Caco-2 (cell line): ENCODE data around the gene SORCS2. TPM values are rescaled to one million over a fixed set of nuclear protein-coding genes. Genes with fewer than 3 reads are reported as not detected.

Source experiments
- BruUV-seq: library from RNA; stranded (reverse); fragments of 400-500 nt; replicated peaks from 2 replicates; lab custom pipeline; 2021; lab: Mats Ljungman, UMichigan
- CTCF ChIA-PET: fragments of 300-600 bp; sonication (Branson Sonifier 250); formaldehyde crosslinking; loops from one replicate; lab custom pipeline; 2022; ENCODE audit warnings: antibody characterized with exemption; lab: Charles Lee
- POLR2A ChIA-PET: fragments of 300-600 bp; sonication (Branson Sonifier 250); formaldehyde crosslinking; loops from one replicate; lab custom pipeline; 2022; ENCODE audit warnings: antibody characterized with exemption; lab: Charles Lee
- DNase-seq, 2 experiments: peaks; one replicate each; pipeline versions ENCODE4 v3.0.0 to v3.0.0-alpha.2; 2020 to 2022
- H3K27me3 ChIP-seq: replicated peaks from 2 replicates; pipeline ENCODE4 v1.6.0; 2011; ENCODE audit warnings: low read length; ENCODE audit not compliant: control insufficient read depth, insufficient read depth
- H3K36me3 ChIP-seq: 2 replicates; pipeline ENCODE4 v1.5.1; 2011; ENCODE audit warnings: low read length; ENCODE audit not compliant: control insufficient read depth, insufficient read depth
- H3K4me1 ChIP-seq: fragments of 250-450 bp; sonication (Bioruptor Pico); 2 replicates; pipeline ENCODE4 v1.5.1; 2020; ENCODE audit warnings: mild to moderate bottlenecking
- H3K4me3 ChIP-seq: 2 replicates; pipeline ENCODE4 v1.5.1; 2011; ENCODE audit warnings: low read depth, mild to moderate bottlenecking, control low read depth, low read length
- H3K9me3 ChIP-seq: fragments of 250-450 bp; sonication (Bioruptor Pico); 2 replicates; pipeline ENCODE4 v1.5.1; 2020; ENCODE audit warnings: mild to moderate bottlenecking, moderate library complexity
- H3K27ac Mint-ChIP-seq: one replicate; pipeline ENCODE4 v1.8.0; 2022; ENCODE audit warnings: mixed read lengths; ENCODE audit not compliant: unreplicated experiment
- H3K27me3 Mint-ChIP-seq: one replicate; pipeline ENCODE4 v1.8.0; 2022; ENCODE audit warnings: mixed read lengths; ENCODE audit not compliant: insufficient read depth, unreplicated experiment
- H3K36me3 Mint-ChIP-seq: one replicate; pipeline ENCODE4 v1.8.0; 2022; ENCODE audit warnings: mild to moderate bottlenecking, mixed read lengths; ENCODE audit not compliant: insufficient read depth, unreplicated experiment
- H3K4me1 Mint-ChIP-seq: one replicate; pipeline ENCODE4 v1.8.0; 2022; ENCODE audit warnings: low read depth, mixed read lengths; ENCODE audit not compliant: unreplicated experiment
- H3K4me3 Mint-ChIP-seq: one replicate; pipeline ENCODE4 v1.8.0; 2022; ENCODE audit warnings: mild to moderate bottlenecking, moderate library complexity, mixed read lengths; ENCODE audit not compliant: unreplicated experiment
- H3K9me3 Mint-ChIP-seq: one replicate; pipeline ENCODE4 v1.8.0; 2022; ENCODE audit warnings: mixed read lengths; ENCODE audit not compliant: unreplicated experiment
- CTCF ChIP-seq, 2 experiments: fragments of 200-600 bp in 1 of 2; IDR thresholded peaks; 1 replicate in 1 of 2; 2 replicates in 1 of 2; pipeline versions ENCODE4 v1.5.1 to v1.8.0; 2011 to 2022; ENCODE audit warnings: antibody characterized with exemption in 1 of 2, control low read depth in 1 of 2, inconsistent platforms in 1 of 2, low read depth in 1 of 2, low read length in 1 of 2, mild to moderate bottlenecking in 1 of 2, moderate library complexity in 1 of 2; ENCODE audit not compliant: insufficient read depth in 1 of 2, severe bottlenecking in 1 of 2, unreplicated experiment in 1 of 2
- intact Hi-C: fragments of 100-400 bp; cut with micrococcal nuclease; formaldehyde crosslinking; loops from one replicate; pipeline ENCODE4 v1.10.0; 2022; ENCODE audit not compliant: unreplicated experiment
- total RNA-seq: library from RNA; stranded (reverse); gene quantifications from 2 replicates; pipeline ENCODE4 v1.2.3, GENCODE V29; 2022

The SORCS2 gene
- total RNA-seq, 1 experiment from 2014 or later, result 1.6 TPM

GRCh38 chr4:7353046-7353790, 160.9 kb downstream of the SORCS2 start:
- Mint-ChIP-seq H3K36me3 (no peaks in the 10 kb centered on the region), H3K27me3 (no peaks in the 10 kb centered on the region), H3K4me1 (no peaks in the 10 kb centered on the region), H3K9me3 (no peaks in the 10 kb centered on the region), H3K4me3 (no peak overlapping the region), H3K27ac (no peak overlapping the region)
- no peak for DNase-seq
- no TSS peak for BruUV-seq
- Histone ChIP-seq H3K27me3 (no peaks in the 10 kb centered on the region), H3K4me3 (no peak overlapping the region), H3K9me3 (no peaks in the 10 kb centered on the region), H3K36me3 (no peaks in the 10 kb centered on the region), H3K4me1 (no peaks in the 10 kb centered on the region)
- CTCF ChIA-PET, result no interaction called here
- intact Hi-C loops, result no loop called here
- POLR2A ChIA-PET, result no interaction called here
- no peak for TF ChIP-seq CTCF (IDR thresholded peaks at IDR 0.05; ENCODE audit: insufficient read depth in 1 of 2, low read depth in 1 of 2, low read length in 1 of 2, severe bottlenecking in 1 of 2, unreplicated experiment in 1 of 2)

GRCh38 chr4:7353846-7354610, 161.7 kb downstream of the SORCS2 start:
- no peaks in the 10 kb centered on the region for H3K4me1 Mint-ChIP-seq
- Histone ChIP-seq H3K4me1 (no peaks in the 10 kb centered on the region), H3K4me3 (no peak overlapping the region), H3K36me3 (no peaks in the 10 kb centered on the region), H3K9me3 (no peaks in the 10 kb centered on the region), H3K27me3 (no peaks in the 10 kb centered on the region)
- no peaks in the 10 kb centered on the region for H3K27me3 Mint-ChIP-seq
- no peak overlapping the region for H3K27ac Mint-ChIP-seq
- BruUV-seq, result no TSS peak
- no peak for TF ChIP-seq CTCF (IDR thresholded peaks at IDR 0.05; ENCODE audit: insufficient read depth in 1 of 2, low read depth in 1 of 2, low read length in 1 of 2, severe bottlenecking in 1 of 2, unreplicated experiment in 1 of 2)
- ChIA-PET POLR2A (no interaction called here), CTCF (no interaction called here)
- intact Hi-C loops, result no loop called here
- H3K4me3 Mint-ChIP-seq, result no peak overlapping the region
- DNase-seq, result no peak
- H3K36me3 Mint-ChIP-seq, result no peaks in the 10 kb centered on the region
- H3K9me3 Mint-ChIP-seq, result no peaks in the 10 kb centered on the region

GRCh38 chr4:7354927-7355326, 162.6 kb downstream of the SORCS2 start:
- CTCF ChIA-PET, result no interaction called here
- POLR2A ChIA-PET, result no interaction called here
- Mint-ChIP-seq H3K9me3 (no peaks in the 10 kb centered on the region), H3K4me1 (no peaks in the 10 kb centered on the region), H3K4me3 (no peak overlapping the region), H3K36me3 (no peaks in the 10 kb centered on the region), H3K27me3 (no peaks in the 10 kb centered on the region), H3K27ac (no peak overlapping the region)
- no peak overlapping the region for H3K4me3 ChIP-seq
- H3K27me3 ChIP-seq, result no peaks in the 10 kb centered on the region
- H3K9me3 ChIP-seq, result no peaks in the 10 kb centered on the region
- DNase-seq, result no peak
- intact Hi-C loops, result no loop called here
- no peak for TF ChIP-seq CTCF (IDR thresholded peaks at IDR 0.05; ENCODE audit: insufficient read depth in 1 of 2, low read depth in 1 of 2, low read length in 1 of 2, severe bottlenecking in 1 of 2, unreplicated experiment in 1 of 2)
- no peaks in the 10 kb centered on the region for H3K4me1 ChIP-seq
- no peaks in the 10 kb centered on the region for H3K36me3 ChIP-seq
- BruUV-seq, result no TSS peak
